ENCODE measurements around the gene RAPGEF4.

DNA sequence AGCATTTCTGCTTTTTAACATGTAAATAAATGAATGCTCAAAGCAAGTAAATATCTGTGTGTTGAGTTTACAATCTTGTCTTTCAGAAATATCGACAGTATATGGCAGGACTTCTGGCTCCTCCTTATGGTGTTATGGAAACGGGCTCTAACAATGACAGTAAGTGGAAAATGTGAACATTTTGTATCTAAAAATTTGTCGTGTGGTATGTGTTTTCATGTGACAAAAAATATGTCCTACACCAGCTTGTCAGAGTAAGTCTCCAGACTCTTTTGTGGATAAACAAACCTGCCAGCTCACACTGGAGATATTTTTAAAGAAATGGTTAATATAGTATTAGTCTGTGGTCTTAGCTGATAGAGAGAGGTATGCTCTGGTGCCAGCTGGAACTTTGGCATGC, 182.1 kb downstream of the RAPGEF4 start:
- TF ChIP-seq EP300 (IDR thresholded peaks at IDR 0.05), result no peak
- TF ChIP-seq, protein P1, sequence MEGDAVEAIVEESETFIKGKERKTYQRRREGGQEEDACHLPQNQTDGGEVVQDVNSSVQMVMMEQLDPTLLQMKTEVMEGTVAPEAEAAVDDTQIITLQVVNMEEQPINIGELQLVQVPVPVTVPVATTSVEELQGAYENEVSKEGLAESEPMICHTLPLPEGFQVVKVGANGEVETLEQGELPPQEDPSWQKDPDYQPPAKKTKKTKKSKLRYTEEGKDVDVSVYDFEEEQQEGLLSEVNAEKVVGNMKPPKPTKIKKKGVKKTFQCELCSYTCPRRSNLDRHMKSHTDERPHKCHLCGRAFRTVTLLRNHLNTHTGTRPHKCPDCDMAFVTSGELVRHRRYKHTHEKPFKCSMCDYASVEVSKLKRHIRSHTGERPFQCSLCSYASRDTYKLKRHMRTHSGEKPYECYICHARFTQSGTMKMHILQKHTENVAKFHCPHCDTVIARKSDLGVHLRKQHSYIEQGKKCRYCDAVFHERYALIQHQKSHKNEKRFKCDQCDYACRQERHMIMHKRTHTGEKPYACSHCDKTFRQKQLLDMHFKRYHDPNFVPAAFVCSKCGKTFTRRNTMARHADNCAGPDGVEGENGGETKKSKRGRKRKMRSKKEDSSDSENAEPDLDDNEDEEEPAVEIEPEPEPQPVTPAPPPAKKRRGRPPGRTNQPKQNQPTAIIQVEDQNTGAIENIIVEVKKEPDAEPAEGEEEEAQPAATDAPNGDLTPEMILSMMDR (IDR thresholded peaks at IDR 0.05), result no peak
- TF ChIP-seq POLR2A (IDR thresholded peaks at IDR 0.05; ENCODE audit: low read depth), result no peak

Measured in esophagus muscularis mucosa (tissue), 4 donors.